GM21576 (cell line): ENCODE results near the gene FAM228B.
A peak's percentile ranks its signal among the peaks of the same experiment; 100 is the strongest.

ENCODE experiments used
- ATAC-seq: cut with Tn5 transposase; IDR thresholded peaks from one replicate; pipeline ENCODE4 v1.9.1; 2021; ENCODE audit warnings: mild to moderate bottlenecking, moderate library complexity; ENCODE audit not compliant: unreplicated experiment

FAM228B gene

DNA sequence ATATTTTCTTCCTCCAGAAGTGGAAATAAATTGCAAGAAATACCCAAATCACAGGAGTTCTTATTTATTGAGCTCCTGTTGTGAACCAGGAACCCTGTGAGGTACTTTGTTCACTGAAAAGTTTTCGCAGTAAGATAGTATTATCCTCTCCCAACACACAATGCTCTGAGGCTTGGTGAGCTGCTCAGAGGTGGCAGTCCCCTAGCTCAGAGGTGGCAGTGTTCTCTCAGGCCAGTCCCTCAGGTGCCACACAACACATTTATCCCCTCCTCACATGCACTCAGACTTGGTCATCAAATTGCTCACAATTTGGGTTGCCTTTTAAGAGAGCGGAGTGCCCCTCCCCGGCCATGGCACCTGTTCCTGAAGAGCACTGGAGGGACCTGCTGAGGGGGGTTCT is 77.5 kb downstream of the FAM228B start:
- ATAC-seq, result no peak

DNA sequence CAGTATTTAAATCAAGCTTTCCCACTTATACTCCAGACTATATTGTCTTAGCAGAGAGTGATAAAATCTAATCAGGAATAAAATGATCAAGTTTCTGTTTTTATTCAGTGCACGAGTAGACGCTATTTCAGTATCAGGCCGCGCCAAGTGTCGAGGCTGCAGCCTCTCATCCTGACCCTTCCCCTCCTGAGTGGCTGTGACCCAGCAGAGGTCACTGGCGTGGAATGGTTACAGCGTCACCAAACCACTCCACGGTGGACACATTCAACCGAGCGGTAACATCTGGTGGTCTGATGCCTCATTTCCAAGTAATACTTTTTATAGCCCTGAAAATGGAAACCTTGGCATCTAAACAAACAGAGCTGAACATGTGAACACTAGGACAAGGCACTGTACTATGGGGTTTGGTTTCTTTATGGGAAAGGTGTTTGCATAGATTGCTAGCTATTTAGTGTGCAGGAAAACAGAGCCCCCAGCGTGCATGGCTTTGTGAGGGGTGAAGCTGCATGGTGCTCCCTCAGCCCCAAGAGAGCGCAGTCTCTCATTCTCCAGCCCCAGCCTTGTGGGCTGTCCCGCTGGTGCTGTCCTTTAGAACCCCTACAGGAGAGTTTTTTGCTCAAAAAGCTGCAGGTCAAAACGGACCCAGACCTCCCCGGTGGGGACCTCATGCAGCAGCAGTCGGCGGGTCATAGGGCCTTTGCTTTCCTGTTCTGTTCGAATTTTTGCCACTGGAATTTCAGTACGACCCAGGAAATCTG is 79.9 kb downstream of the FAM228B start:
- ATAC-seq, result no peak

DNA sequence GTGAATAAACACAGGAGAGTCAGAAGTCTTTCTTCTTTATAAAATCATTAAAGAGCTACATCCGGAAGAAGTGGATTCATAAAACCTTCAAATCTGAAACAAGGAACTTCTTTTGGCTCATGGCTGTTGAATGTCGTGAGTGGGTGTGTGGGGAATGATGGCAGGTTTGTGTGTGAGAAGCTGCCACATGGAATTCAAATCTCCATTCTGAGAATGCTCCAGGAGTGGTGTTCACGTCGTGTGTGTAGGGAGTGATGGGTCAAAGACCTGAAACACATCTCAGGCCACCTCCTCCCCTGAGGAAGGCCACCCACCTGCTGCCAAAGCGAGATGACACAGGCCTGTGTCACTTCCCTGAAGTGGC is 80.5 kb downstream of the FAM228B start:
- no peak for ATAC-seq

DNA sequence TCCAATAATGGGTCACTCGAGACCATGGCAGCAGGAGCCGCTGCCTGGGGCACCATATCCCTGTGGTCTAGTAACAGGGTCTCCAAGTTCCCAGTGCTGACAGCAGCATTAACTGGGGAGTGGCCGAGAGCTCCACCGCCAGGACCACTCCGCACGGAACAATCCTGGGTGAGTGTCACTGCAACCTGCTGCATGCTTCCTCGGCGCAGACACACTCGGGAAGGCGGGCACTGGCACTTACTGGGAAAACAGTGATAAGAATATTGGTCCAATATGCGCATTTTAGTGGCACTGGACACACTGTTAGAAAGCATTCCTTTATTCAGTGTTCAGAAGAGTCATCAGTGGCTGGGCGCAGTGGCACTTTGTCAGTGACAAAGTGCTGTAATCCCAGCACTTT is 81.2 kb downstream of the FAM228B start:
- ATAC-seq, result no peak

DNA sequence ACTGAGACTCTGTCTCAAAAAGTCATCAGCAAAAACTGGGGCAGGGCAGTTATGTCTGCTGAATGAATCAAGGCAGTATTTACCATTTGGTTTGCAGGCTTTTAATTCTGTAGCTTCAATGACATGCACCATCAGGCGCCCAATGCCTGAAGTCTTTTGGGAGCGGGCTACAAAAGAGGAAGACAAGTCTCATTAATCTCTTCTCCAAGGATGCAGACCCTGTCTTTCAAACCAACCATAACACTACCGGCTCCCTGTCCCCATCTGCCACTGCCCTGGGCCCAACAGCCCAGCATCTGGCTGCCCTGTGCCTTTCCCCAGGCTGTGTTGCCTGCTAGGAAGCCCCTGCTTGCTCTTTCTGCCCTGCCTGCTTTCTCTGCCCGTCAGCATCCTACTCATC is 81.9 kb downstream of the FAM228B start:
- ATAC-seq, result no peak

DNA sequence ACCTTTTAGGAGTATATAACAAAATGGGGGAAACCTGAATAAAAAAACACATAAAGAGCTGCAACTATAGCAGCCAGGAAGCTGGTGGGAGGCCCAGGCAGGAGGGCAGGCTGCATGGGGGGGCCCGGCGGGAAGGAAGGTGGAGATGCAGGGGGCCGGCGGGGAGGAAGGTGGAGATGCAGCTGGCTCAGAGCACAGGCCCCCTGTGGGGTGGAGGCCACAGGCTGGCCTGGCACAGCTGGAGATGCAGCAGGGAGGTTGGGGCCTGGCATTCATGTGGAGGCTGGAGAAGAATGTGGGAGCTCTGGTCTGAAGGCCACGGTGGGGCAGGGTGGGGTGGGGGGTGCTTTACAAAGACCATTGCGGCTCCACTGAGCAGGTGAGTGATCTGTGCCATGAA is 83.0 kb downstream of the FAM228B start:
- no peak for ATAC-seq

DNA sequence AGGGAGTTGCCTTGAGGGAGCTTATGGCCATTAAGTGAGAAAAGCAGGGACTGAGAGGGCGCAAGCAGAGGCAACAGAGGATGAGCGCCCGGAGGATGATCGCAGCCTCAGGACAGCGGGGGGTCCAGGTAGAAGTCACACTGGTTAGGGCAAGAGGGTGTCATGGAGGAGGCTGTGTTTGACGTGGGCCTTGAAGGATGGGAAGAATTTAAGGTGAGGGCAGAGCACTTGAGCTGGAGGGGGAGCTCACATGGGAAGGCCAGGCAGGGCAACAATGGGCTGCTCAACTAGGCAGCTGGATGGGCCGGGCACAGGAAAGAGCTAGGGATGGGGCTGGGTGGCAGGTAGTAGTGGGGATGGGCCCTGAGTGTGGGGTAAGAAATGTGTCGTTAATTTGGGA is 83.4 kb downstream of the FAM228B start:
- ATAC-seq, result no peak

DNA sequence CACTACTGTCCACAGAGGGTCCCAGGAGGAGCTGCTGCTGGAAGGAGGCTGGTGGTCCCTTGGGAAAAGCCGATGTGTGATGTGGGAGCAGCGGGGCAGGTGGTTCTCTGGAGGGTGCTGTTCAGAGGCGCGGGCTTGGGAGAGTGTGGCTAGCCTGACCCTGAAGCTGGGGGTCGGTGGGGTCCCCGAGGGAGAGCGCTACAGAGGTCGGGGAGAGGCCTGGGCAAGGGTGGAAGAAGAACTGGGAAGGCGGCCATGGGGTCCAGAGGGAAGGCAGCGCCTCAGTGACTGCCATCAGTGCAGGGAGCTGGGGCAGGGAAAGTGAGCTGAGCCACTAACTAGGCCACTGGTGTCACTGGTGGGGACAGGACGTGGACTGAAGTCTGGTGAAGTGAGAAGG is 84.1 kb downstream of the FAM228B start:
- ATAC-seq, result no peak

DNA sequence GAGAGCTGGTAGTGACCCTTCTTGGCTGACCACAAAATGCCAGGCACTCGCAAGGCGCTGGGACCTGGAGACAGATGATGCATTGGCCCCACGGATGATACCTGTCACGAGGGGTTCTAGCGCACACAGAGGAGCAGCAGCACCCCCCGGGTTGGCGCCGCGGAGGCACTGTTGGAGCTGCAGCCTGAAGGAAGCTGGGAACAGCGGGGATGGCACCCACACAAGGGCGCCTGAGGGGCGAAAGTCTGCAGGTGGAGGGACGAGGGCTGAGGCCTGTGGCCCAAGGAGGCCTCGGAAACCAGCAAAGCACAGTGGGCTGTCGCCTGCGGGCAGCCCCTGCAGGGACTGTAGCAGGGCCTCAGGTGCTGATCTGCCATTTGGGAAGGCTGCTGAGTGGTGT is 85.2 kb downstream of the FAM228B start:
- ATAC-seq, result no peak

DNA sequence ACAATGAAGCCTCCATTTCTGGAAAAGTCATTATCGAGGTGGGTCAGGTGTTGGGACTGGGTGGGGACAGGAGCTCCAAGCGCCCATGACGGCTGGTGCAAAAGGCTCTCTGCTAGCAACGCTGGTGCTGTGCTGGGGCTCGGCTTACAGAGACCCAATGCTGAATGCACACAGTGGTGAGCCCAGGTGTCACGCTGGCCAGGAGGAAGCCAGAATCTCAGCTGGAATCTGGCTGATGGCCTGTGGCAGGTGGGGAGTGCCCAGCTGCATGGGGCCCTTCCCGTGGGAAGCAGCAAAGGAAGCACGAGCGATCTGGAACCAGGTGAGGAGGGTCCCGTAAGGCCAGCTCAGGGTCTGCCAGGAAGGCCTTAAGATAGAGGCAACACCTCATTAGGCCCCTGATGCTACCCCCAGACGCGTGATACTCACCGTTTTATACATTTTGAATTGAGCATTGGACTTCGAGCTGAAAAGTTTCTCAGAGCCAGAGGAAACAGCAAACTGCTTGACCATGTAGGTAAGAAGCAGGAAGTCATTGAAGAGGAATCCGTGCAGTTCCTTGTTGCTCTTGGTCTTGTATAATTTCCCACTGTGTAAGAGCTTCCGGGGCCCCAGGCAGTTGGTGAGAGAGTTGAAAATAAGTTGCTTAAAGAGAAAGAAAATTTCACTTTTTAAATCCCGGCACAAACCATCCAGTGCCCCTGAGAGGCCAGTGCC is 86.3 kb downstream of the FAM228B start:
- ATAC-seq, result no peak

DNA sequence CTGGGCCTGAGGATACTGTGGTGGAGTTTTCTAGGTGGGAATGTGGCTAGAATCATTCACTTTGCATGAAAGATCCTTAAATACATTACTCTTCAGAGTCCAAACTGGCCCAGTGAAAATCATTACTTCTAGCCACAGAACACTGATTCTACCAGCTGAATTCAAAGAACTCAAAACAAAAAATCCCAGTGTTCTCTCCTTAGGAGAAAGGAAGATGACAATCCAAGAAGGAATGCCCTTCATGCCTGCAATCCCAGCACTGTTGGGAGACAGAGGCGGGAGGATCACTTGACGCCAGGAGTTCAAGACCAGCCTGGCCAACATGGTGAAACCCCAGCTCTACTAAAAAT is 86.8 kb downstream of the FAM228B start:
- ATAC-seq, result no peak

DNA sequence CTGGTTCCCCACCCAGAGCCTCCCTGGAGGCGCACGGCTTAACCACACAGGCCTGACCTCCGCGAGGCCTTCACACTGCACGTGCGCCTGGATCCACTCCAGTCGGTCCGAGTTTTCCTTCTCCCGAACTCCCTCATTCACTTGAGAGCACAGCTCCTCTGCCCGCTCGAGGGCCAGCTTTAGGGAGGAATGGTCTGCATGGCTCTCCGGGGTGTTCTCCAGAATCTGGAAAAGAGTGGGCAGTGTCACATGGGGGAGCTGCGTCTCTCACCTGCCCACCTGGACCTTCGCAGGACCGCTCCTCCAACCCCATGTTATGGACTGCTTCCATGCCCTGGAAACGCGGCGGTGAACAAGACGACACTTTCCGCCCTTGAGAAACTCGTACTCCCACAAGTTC is 87.5 kb downstream of the FAM228B start:
- no peak for ATAC-seq

DNA sequence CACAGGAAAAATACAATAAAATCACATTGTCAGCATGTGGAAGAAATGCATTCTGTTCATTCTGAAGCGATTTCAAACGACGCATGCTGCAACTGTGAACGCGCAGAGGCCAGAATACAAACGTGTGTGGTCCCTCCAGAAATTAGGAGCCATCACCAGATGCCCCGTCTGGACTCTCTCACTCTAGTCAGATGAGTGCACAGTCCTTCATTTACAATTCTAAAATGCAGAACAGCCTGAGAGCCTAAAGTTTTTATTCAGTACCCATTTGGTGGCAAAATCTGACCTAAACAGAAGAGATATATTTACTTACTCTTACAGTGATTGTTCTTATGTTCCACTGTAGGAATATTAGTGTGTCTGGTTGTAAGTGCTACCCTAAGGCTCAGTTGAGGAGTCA is 88.1 kb downstream of the FAM228B start:
- no peak for ATAC-seq

DNA sequence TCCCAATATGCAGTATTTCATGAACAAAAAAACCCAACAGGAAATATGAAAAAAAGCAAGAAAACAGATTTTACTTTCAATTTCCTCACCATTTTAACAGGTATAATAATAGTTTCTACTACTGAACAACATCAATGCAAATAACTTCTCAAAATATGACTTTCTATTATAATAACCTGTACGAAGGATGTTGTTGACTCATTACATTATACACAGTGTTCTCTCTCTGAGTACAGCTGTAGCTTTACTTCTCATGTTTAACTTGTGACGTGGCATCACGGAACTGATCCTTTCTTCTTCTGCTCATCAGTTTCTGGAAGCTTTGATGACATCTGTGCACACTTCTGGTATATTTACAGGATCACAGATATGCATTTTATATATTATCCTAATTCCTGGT is 91.6 kb downstream of the FAM228B start:
- peak; percentile 96 for ATAC-seq
